Parathyroid adenoma (tissue), 2 donors: ENCODE results near the gene MFAP3.

ENCODE experiments used
- H2AFZ ChIP-seq: fragments of 300-600 bp; sonication (generic); one replicate; pipeline ENCODE4 v1.7.0; 2017; ENCODE audit warnings: antibody characterized with exemption, mild to moderate bottlenecking
- H3K27ac ChIP-seq: fragments of 300-600 bp; sonication (generic); one replicate; pipeline ENCODE4 v1.7.0; 2017
- H3K27me3 ChIP-seq: fragments of 300-600 bp; sonication (generic); one replicate; pipeline ENCODE4 v1.7.0; 2017; ENCODE audit warnings: low read length; ENCODE audit not compliant: control insufficient read depth, insufficient read depth
- H3K36me3 ChIP-seq: fragments of 300-600 bp; sonication (generic); one replicate; pipeline ENCODE4 v1.7.0; 2017; ENCODE audit warnings: low read length; ENCODE audit not compliant: control insufficient read depth, insufficient read depth
- H3K4me1 ChIP-seq: fragments of 300-600 bp; sonication (generic); one replicate; pipeline ENCODE4 v1.7.0; 2017; ENCODE audit warnings: control low read depth
- H3K4me2 ChIP-seq: fragments of 300-600 bp; sonication (generic); one replicate; pipeline ENCODE4 v1.7.0; 2017; ENCODE audit warnings: low read length
- H3K4me3 ChIP-seq: fragments of 300-600 bp; sonication (generic); one replicate; pipeline ENCODE4 v1.7.0; 2017; ENCODE audit warnings: low read depth, low read length
- H3K79me2 ChIP-seq: fragments of 300-600 bp; sonication (generic); one replicate; pipeline ENCODE4 v1.7.0; 2017; ENCODE audit warnings: control low read depth
- H3K9ac ChIP-seq: fragments of 300-600 bp; sonication (generic); one replicate; pipeline ENCODE4 v1.7.0; 2017; ENCODE audit warnings: mild to moderate bottlenecking
- H3K9me3 ChIP-seq: fragments of 300-600 bp; sonication (generic); one replicate; pipeline ENCODE4 v1.7.0; 2017; ENCODE audit warnings: low read length; ENCODE audit not compliant: control insufficient read depth
- CTCF ChIP-seq: fragments of 300-600 bp; sonication (generic); IDR thresholded peaks from one replicate; pipeline ENCODE4 v1.7.0; 2017; ENCODE audit warnings: antibody characterized with exemption, mild to moderate bottlenecking
- donor health status: primary hyperparathyroidism.

MFAP3 gene

DNA sequence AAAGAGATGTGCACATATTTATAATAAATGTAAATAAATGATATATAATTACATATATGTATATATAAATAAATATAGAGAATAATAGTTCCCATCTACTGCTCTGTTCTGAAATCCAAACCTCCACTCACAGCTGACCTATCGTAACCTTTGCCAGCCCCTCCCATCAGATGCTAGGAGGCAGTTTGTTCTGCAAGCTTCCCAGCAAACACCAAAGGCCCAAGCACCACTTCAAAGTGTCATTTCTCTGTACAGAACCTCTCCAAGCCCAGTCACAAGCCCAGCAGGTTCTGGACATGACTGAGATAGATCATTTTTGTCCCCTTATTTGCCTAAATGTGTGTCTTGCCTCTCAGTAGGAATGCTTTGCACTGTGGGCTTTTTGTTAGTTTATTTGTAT lies 62.4 kb downstream of the MFAP3 start:
- no peaks in the 10 kb centered on the region for H3K27me3 ChIP-seq
- no peak overlapping the region for H3K27ac ChIP-seq
- no peaks in the 10 kb centered on the region for H3K79me2 ChIP-seq
- H3K9me3 ChIP-seq = no peaks in the 10 kb centered on the region
- H3K4me1 ChIP-seq = no peaks in the 10 kb centered on the region
- no peak overlapping the region for H2AFZ ChIP-seq
- no peak for TF ChIP-seq CTCF
- no peak overlapping the region for H3K4me3 ChIP-seq
- H3K36me3 ChIP-seq = no peaks in the 10 kb centered on the region
- H3K4me2 ChIP-seq = no peak overlapping the region
- H3K9ac ChIP-seq = no peak overlapping the region

DNA sequence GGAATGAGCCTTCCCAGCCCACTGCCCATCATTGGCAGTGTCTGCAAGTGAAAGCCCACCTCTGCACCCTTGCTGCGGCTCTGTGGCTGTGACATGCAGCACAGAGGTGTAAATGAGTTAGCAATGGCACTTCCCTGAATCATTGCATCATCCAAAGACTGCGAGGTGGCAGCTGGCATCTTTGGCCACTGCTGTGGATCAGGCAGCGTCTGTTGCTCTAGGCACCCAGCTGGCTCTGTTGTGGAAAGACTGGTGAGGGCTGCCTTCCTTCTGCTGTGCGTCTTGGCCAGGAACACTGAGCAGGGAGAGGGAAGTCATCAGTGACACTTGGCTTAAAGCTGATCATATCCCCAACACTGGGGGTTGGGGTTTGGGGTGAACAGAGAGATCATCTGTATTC lies 64.5 kb downstream of the MFAP3 start:
- TF ChIP-seq CTCF = no peak
- H3K4me3 ChIP-seq = no peak overlapping the region
- H3K4me2 ChIP-seq = no peak overlapping the region
- no peak overlapping the region for H2AFZ ChIP-seq
- no peak overlapping the region for H3K9ac ChIP-seq
- no peaks in the 10 kb centered on the region for H3K79me2 ChIP-seq
- H3K27ac ChIP-seq = no peak overlapping the region
- no peaks in the 10 kb centered on the region for H3K27me3 ChIP-seq
- no peaks in the 10 kb centered on the region for H3K36me3 ChIP-seq
- H3K9me3 ChIP-seq = no peaks in the 10 kb centered on the region
- no peaks in the 10 kb centered on the region for H3K4me1 ChIP-seq
